ENCODE results near the gene PACS1.
A peak's percentile ranks its signal among the peaks of the same experiment; 100 is the strongest.
"Not testable (repeated sequence)": the region's sequence is repeated elsewhere in the genome, so short reads cannot be mapped to it uniquely, and the experiment has no call there.

The PACS1 gene

GRCh38 chr11:66233301-66233700 is 163.2 kb downstream of the PACS1 start:
- H3K4me3 ChIP-seq (ENCODE audit: low read depth, low read length): no peak overlapping the region
- no peak for DNase-seq (ENCODE audit: low read depth)

DNA sequence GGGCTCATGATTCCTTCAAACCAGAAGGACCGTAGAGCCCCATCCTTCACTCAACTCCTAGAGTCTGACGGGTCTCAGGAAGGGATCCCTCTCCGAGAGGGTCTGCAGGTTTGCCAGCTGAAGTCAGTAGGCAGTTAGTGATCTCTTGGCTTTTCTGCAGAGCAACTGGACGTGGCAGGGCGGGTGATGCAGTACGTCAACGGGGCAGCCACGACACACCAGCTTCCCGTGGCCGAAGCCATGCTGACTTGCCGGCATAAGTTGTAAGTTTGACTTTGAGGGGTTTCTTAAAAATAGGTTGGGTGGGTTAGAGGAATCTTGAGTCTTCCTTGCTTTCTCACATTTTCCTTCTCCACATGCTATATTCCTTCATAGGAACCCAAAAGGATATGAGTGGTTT is 165.1 kb downstream of the PACS1 start:
- no peak overlapping the region for H3K4me3 ChIP-seq (ENCODE audit: low read depth, low read length)
- DNase-seq (ENCODE audit: low read depth): no peak

DNA sequence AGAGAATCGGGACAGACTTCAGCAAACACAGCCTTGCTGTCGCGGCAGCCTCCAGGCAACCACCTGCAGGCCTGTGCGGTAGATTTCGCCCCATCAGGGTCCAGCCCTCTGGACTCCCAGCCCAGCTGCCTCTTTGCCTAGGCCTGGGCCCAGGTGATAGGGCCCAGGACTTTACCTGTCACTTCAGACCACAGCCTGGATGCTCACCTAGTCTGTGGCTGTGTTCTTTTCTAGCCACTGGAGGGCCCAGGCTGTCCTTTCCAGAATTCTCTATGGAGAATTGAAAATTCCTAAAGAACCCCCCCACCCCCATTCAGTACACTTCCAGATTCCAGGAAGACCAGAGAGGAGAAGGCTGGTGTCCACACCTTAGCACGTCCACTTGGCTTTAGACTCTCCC is 167.8 kb downstream of the PACS1 start:
- no peak for DNase-seq (ENCODE audit: low read depth)
- no peak overlapping the region for H3K4me3 ChIP-seq (ENCODE audit: low read depth, low read length)

DNA sequence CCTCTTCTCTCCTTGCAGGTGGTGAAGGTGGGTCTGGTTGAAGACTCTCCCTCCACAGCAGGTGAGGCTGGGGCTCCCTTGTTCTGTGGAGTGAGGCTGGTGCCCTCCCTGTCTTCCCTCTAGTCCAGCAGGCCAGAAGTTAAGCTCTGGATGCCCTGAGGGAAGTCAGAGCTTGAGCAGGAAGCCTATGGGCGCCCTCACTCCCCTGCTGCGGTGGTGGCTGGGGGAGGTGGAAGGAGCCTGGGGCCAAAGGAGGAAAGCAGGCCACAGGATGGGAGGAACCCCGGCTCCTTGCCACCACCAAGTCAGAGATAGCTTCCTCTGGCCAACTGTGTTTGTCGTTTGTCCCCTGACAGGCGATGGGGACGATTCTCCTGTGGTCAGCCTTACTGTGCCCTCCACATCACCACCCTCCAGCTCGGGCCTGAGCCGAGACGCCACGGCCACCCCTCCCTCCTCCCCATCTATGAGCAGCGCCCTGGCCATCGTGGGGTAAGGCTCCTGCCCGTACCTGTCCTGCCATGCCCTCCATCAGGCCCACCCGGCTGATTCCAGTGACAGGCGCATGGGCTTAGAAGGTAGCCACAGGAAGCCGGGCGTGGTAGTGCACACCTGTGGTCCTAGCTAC is 168.8 kb downstream of the PACS1 start:
- DNase-seq (ENCODE audit: low read depth): no peak

GRCh38 chr11:66239511-66239910 is 169.4 kb downstream of the PACS1 start:
- no peak overlapping the region for H3K4me3 ChIP-seq (ENCODE audit: low read depth, low read length)
- DNase-seq (ENCODE audit: low read depth): no peak

More for the DNA sequence above, 168.8 kb downstream of the PACS1 start:
- H3K4me3 ChIP-seq (ENCODE audit: low read depth, low read length): no peak overlapping the region

DNA sequence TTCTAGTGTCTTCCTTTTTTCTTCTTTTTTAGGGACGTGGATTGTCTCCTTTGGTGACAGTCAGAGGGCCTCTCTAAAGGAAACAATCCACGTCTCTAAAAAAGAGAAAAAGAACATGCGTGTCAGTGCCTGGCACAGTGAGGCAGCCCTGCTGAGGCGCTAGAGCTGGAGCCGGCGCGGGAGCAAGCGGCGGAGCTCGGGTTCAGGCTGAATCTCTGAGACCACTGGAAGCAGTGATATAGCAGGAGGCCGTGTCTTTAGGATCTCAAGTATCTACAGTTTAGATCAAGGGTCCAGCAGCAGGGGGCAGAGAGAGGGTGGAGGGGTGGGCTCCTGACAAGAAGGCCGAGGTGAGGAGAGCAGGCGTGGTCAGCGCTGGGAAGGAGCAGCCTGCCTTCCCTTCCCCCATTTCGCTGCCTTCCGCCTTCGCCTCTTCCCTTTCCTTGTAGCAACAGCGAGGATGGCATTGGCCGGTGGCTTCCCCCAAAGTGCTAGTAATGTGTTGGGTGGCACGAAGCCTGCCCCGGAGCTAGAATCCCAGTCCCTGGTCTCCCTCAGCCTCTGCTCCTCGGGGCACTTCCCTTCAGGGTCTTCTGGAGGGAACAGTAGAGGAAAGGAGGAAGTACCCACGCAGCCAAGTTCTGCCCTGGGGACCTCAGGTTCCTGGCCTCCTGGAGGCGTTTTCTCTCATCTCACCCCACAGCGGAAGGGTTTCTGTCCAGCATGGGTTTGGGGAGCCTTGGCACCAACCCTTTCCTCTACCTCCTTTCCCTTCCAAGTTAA is 170.1 kb downstream of the PACS1 start:
- no peak for DNase-seq (ENCODE audit: low read depth)
- no peak overlapping the region for H3K4me3 ChIP-seq (ENCODE audit: low read depth, low read length)

GRCh38 chr11:66240781-66241136 is 170.7 kb downstream of the PACS1 start:
- H3K4me3 ChIP-seq (ENCODE audit: low read depth, low read length): no peak overlapping the region
- no peak for DNase-seq (ENCODE audit: low read depth)

- H3K4me3 ChIP-seq (ENCODE audit: low read depth, low read length): no peak overlapping the region
- no peak for DNase-seq (ENCODE audit: low read depth)
These were observed 172.2 kb downstream of the PACS1 start for GRCh38 chr11:66242095-66242765.

GRCh38 chr11:66243782-66244535 is 173.9 kb downstream of the PACS1 start:
- H3K4me3 ChIP-seq (ENCODE audit: low read depth, low read length): no peak overlapping the region
- no peak for DNase-seq (ENCODE audit: low read depth)

DNA sequence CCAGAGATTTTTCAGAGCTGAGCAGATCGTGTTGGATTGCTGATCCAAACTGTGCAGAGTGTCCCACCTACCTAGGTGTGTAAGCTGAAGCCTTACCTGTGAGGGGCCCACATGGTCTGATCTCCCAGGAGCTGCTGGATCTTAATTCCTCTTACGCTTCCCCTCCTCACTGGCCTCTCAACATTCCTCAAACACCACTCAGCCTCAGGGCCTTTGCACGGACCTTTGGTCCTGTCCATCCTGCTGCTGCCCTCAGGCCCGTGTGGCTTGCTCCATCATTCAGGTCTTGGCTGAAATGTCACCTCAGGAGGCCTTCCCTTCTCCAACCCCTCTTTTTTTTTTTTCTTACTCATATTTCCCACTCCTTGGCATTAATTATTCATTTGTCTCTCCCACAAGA is 177.2 kb downstream of the PACS1 start:
- no peak for DNase-seq (ENCODE audit: low read depth)
- H3K4me3 ChIP-seq (ENCODE audit: low read depth, low read length): no peak overlapping the region

DNA sequence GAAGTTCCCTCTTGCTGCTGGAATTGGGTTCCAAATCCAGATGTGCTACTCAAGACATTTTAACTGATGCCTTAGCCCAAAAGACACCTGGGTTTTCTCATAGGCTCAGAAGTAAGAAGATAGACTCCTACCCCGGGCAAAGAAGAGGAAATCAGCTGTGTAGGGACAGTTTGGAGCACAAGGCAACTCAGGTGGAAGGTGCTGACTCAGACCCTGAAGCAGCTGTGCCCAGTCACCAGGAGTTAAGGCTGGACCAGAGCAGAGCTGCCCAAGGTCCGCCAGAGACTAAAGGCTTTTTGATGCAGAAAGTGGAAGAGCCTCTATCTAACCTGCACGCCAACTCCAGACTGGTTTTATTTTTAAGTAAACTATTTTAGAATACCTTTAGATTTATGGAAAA is 177.7 kb downstream of the PACS1 start:
- no peak overlapping the region for H3K4me3 ChIP-seq (ENCODE audit: low read depth, low read length)
- no peak for DNase-seq (ENCODE audit: low read depth)

DNA sequence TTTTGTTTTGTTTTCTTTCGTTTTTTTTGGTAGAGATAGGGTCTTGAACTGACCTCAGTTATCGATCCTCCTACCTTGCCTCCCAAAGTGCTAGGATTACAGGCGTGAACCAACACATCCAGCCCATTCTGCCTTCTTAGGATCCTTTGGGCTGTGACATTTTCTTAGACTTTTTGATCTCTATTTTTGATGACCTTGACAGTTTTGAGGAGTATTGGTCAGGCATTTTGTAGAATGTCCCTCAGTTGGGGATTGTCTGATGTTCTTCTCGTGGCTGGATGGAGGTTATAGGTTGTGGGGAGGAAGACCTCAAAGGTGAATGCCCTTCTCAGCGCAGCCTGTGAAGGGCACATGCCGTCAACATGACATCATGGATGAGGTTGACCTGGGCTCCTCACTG is 178.8 kb downstream of the PACS1 start:
- no peak for DNase-seq (ENCODE audit: low read depth)
- no peak overlapping the region for H3K4me3 ChIP-seq (ENCODE audit: low read depth, low read length)

DNA sequence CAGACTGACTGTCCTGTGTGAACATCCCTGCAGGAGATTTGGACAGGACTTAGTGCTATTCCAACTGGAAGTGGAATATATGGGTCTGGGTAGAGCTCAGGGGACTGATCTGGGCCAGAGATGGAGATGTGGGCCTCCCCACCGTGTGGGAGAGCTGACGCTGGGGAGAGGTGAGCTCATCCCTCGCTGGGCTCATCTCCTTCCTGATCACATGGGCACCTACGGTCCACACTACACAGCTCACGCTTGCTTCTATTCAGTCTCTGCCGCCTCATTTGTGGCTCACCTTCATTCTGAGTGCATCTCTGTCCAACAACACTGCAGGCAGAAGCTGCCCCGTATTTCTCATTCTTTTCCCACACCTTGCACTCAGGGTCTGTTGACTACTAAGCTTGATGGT is 181.7 kb downstream of the PACS1 start:
- DNase-seq (ENCODE audit: low read depth): no peak
- H3K4me3 ChIP-seq (ENCODE audit: low read depth, low read length): no peak overlapping the region

DNA sequence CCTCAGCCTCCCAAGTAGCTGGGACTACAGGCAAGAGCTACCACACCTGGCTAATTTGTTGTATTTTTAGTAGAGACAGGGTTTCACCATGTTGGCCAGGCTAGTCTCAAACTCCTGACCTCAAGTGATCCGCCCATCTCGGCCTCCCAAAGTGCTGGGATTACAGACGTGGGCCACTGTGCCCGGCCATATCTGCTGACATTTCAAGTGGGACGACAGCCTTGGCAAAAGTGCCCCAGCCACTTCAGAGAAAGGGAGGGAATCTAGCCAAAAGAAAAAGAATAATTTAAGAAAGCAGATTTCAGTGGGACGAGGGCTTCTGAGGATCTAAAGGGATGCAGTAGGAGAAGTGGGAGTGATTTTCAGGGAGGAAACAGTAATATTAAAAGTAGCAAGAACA is 183.0 kb downstream of the PACS1 start:
- not testable (repeated sequence) for H3K4me3 ChIP-seq (ENCODE audit: low read depth, low read length); DNase-seq (ENCODE audit: low read depth)

- DNase-seq (ENCODE audit: low read depth): no peak
- peak overlapping the region; percentile 94 for H3K4me3 ChIP-seq (ENCODE audit: low read depth, low read length)
These were observed 188.4 kb downstream of the PACS1 start for GRCh38 chr11:66258473-66258893.

- no peak for DNase-seq (ENCODE audit: low read depth)
- no peak overlapping the region for H3K4me3 ChIP-seq (ENCODE audit: low read depth, low read length)
These were observed 189.2 kb downstream of the PACS1 start for GRCh38 chr11:66259225-66259624.

- no peak overlapping the region for H3K4me3 ChIP-seq (ENCODE audit: low read depth, low read length)
These were observed 189.9 kb downstream of the PACS1 start for GRCh38 chr11:66259956-66260355.

GRCh38 chr11:66261578-66261977 is 191.5 kb downstream of the PACS1 start:
- H3K4me3 ChIP-seq (ENCODE audit: low read depth, low read length): no peak overlapping the region
- no peak for DNase-seq (ENCODE audit: low read depth)

More at GRCh38 chr11:66259956-66260355, 189.9 kb downstream of the PACS1 start:
- no peak for DNase-seq (ENCODE audit: low read depth)

- no peak overlapping the region for H3K4me3 ChIP-seq (ENCODE audit: low read depth, low read length)
- no peak for DNase-seq (ENCODE audit: low read depth)
These were observed 192.1 kb downstream of the PACS1 start for GRCh38 chr11:66262191-66262590.

DNA sequence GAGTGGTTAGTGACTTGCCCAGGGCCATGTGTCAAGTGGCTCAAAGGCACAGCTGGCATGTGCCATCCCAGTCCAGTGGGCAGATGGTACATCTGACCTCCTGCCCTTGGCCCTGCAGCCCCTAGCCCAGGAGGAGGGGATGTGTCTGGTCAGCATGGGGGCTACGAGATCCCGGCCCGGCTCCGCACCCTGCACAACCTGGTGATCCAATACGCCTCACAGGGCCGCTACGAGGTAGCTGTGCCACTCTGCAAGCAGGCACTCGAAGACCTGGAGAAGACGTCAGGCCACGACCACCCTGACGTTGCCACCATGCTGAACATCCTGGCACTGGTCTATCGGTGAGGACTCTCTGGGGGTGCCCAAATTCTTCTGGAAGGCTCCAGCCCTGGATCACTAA is 192.6 kb downstream of the PACS1 start:
- no peak overlapping the region for H3K4me3 ChIP-seq (ENCODE audit: low read depth, low read length)
- no peak for DNase-seq (ENCODE audit: low read depth)

All from skeletal muscle cell (primary cell).